ENCODE results near the gene DBNDD2. TPM values are rescaled to one million over a fixed set of nuclear protein-coding genes. Genes with fewer than 3 reads are reported as not detected.

Gene DBNDD2
- total and polyA plus RNA-seq, 2 donors: 8.7 to 54.2 TPM

DNA sequence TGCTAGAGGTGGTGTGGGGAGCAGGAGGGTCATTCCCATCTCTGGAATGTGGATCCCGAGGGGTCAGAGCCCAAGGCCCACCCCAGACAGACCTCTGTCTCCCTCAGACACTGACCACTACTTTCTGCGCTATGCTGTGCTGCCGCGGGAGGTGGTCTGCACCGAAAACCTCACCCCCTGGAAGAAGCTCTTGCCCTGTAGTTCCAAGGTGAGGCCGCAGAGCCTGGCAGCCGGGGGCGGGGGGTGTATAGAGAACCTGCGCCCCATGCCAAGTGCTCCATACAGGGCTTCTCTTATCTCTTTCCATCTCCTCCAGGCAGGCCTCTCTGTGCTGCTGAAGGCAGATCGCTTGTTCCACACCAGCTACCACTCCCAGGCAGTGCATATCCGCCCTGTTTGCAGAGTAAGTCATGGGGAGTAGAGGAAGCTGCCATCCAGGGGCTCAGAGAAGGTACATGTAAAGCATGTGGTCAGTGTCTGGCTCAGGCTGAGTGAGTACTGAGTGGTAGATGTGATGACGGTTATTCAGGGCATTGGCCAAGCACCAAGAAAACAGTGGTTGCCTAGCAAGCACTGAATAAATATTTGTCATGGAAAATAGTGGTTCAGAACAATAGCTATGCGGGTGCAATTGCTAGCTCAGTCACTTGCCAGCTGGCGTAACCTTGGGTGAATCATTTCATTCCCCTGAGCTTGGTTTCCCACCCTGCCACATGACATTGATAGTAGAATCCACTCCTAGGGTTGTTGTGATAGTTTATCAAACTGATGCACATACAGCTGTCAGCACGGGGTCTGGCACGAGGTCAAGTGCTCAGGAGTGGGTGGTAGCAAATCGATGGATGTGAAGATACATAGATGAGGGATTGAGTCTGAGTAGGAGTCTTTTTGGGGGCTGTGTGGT, 11.4 kb downstream of the DBNDD2 start:
- WGBS: 94% methylated on average over 17 of the region's 17 CpGs
- no peak overlapping the region for H3K4me3 ChIP-seq (ENCODE audit: low read length in 2 of 2)
- H3K27me3 ChIP-seq (ENCODE audit: control insufficient read depth in 2 of 2, insufficient read depth in 1 of 2, low read length in 1 of 2): no peaks in the 10 kb centered on the region
- H3K27ac ChIP-seq (ENCODE audit: low read depth in 1 of 2, low read length in 1 of 2): no peak overlapping the region
- peaks cover 42 to 49% of the 10 kb centered on the region in 2 donors for H3K36me3 ChIP-seq (ENCODE audit: control insufficient read depth in 2 of 2, insufficient read depth in 2 of 2, low read length in 1 of 2)
- no peak for DNase-seq (ENCODE audit: low read depth in 6 of 9, low spot score in 9 of 9)
- peaks cover 10% of the 10 kb centered on the region in 2 donors for H3K4me1 ChIP-seq (ENCODE audit: control insufficient read depth in 2 of 2, insufficient read depth in 2 of 2, low read length in 2 of 2)
- H3K9me3 ChIP-seq (ENCODE audit: control insufficient read depth in 2 of 2, insufficient read depth in 1 of 2, low read length in 1 of 2): no peaks in the 10 kb centered on the region

DNA sequence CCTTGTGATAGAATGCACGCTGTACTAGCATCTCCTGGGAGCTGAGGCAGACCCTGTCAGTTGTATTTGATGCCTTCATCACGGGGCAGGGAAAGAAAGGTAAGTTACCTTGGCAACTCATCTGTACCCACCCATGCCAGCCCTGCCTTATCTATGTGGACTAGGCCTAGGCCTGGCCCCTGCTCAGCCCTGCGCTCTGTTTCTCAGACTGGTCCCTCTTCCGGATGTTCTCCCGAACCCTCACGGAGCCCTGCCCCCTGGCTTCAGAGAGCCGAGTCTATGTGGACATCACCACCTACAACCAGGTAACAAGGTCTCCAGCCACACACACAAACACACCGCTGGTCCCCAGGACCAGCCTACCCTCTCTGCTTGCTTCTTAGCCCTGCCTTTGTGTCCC, 12.0 kb downstream of the DBNDD2 start:
- no peak overlapping the region for H3K4me3 ChIP-seq (ENCODE audit: low read length in 2 of 2)
- peaks cover 10% of the 10 kb centered on the region in 2 donors for H3K4me1 ChIP-seq (ENCODE audit: control insufficient read depth in 2 of 2, insufficient read depth in 2 of 2, low read length in 2 of 2)
- H3K27me3 ChIP-seq (ENCODE audit: control insufficient read depth in 2 of 2, insufficient read depth in 1 of 2, low read length in 1 of 2): no peaks in the 10 kb centered on the region
- H3K9me3 ChIP-seq (ENCODE audit: control insufficient read depth in 2 of 2, insufficient read depth in 1 of 2, low read length in 1 of 2): no peaks in the 10 kb centered on the region
- H3K36me3 ChIP-seq (ENCODE audit: control insufficient read depth in 2 of 2, insufficient read depth in 2 of 2, low read length in 1 of 2): peaks cover 46 to 51% of the 10 kb centered on the region in 2 donors
- H3K27ac ChIP-seq (ENCODE audit: low read depth in 1 of 2, low read length in 1 of 2): no peak overlapping the region
- WGBS: 99% methylated on average over 8 of the region's 8 CpGs
- no peak for DNase-seq (ENCODE audit: low read depth in 6 of 9, low spot score in 9 of 9)

GRCh38 chr20:45423700-45424099, 15.6 kb downstream of the DBNDD2 start:
- peaks cover 57 to 63% of the 10 kb centered on the region in 2 donors for H3K36me3 ChIP-seq (ENCODE audit: control insufficient read depth in 2 of 2, insufficient read depth in 2 of 2, low read length in 1 of 2)
- DNase-seq (ENCODE audit: low read depth in 6 of 9, low spot score in 9 of 9): no peak
- WGBS: 97% methylated on average over 2 of the region's 2 CpGs
- H3K9me3 ChIP-seq (ENCODE audit: control insufficient read depth in 2 of 2, insufficient read depth in 1 of 2, low read length in 1 of 2): no peaks in the 10 kb centered on the region
- H3K27me3 ChIP-seq (ENCODE audit: control insufficient read depth in 2 of 2, insufficient read depth in 1 of 2, low read length in 1 of 2): no peaks in the 10 kb centered on the region
- no peak overlapping the region for H3K27ac ChIP-seq (ENCODE audit: low read depth in 1 of 2, low read length in 1 of 2)
- no peak overlapping the region for H3K4me3 ChIP-seq (ENCODE audit: low read length in 2 of 2)
- no peaks in the 10 kb centered on the region for H3K4me1 ChIP-seq (ENCODE audit: control insufficient read depth in 2 of 2, insufficient read depth in 2 of 2, low read length in 2 of 2)

DNA sequence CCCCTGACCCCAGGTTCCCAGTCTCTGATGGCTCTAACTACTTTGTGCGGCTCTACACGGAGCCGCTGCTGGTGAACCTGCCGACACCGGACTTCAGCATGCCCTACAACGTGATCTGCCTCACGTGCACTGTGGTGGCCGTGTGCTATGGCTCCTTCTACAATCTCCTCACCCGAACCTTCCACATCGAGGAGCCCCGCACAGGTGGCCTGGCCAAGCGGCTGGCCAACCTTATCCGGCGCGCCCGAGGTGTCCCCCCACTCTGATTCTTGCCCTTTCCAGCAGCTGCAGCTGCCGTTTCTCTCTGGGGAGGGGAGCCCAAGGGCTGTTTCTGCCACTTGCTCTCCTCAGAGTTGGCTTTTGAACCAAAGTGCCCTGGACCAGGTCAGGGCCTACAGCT, 17.5 kb downstream of the DBNDD2 start:
- H3K27ac ChIP-seq (ENCODE audit: low read depth in 1 of 2, low read length in 1 of 2): no peak overlapping the region
- H3K4me3 ChIP-seq (ENCODE audit: low read length in 2 of 2): no peak overlapping the region
- H3K36me3 ChIP-seq (ENCODE audit: control insufficient read depth in 2 of 2, insufficient read depth in 2 of 2, low read length in 1 of 2): peaks cover 39 to 46% of the 10 kb centered on the region in 2 donors
- DNase-seq (ENCODE audit: low read depth in 6 of 9, low spot score in 9 of 9): no peak
- H3K9me3 ChIP-seq (ENCODE audit: control insufficient read depth in 2 of 2, insufficient read depth in 1 of 2, low read length in 1 of 2): no peaks in the 10 kb centered on the region
- WGBS: over 99% methylated on average over 17 of the region's 17 CpGs
- no peaks in the 10 kb centered on the region for H3K4me1 ChIP-seq (ENCODE audit: control insufficient read depth in 2 of 2, insufficient read depth in 2 of 2, low read length in 2 of 2)
- H3K27me3 ChIP-seq (ENCODE audit: control insufficient read depth in 2 of 2, insufficient read depth in 1 of 2, low read length in 1 of 2): no peaks in the 10 kb centered on the region

DNA sequence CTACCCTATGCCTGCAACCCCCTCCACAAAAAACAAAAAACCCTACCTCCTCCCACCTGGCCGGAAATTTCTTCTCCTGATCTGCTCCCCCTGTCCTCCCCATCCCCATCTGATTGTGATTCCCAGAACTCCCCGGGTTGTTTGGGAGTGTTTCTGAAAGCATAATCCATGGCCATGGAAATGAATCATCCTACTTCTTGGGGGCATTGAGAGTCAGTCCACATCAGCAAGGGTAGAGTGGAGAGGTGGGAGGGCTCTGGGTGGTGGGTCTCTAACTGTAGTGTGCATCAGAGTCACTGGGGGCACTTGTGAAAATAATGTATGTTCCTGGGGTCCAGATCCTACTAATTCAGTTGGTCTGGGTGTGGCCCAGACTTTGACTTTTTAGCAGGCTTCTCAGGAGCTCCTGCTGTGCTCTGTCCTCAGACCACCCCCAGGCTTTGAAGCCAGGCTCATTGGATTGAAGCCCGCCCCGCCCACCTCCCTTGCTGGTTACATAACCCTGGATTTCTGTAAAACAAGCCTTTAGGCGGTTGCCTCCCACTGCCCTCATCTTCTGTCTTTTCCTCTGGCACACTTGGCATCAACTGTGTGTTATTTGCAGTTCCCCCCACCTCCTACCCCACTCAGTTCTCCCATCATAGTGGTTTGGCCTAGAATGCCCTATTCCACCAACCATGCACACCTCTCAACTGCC, 18.4 kb downstream of the DBNDD2 start:
- Histone ChIP-seq H3K27ac (ENCODE audit: low read depth in 1 of 2, low read length in 1 of 2) (no peak overlapping the region), H3K36me3 (ENCODE audit: control insufficient read depth in 2 of 2, insufficient read depth in 2 of 2, low read length in 1 of 2) (peaks cover 30 to 37% of the 10 kb centered on the region in 2 donors), H3K4me1 (ENCODE audit: control insufficient read depth in 2 of 2, insufficient read depth in 2 of 2, low read length in 2 of 2) (no peaks in the 10 kb centered on the region), H3K9me3 (ENCODE audit: control insufficient read depth in 2 of 2, insufficient read depth in 1 of 2, low read length in 1 of 2) (no peaks in the 10 kb centered on the region), H3K27me3 (ENCODE audit: control insufficient read depth in 2 of 2, insufficient read depth in 1 of 2, low read length in 1 of 2) (no peaks in the 10 kb centered on the region), H3K4me3 (ENCODE audit: low read length in 2 of 2) (no peak overlapping the region)
- WGBS: 95% methylated on average over 5 of the region's 5 CpGs
- no peak for DNase-seq (ENCODE audit: low read depth in 6 of 9, low spot score in 9 of 9)

DNA sequence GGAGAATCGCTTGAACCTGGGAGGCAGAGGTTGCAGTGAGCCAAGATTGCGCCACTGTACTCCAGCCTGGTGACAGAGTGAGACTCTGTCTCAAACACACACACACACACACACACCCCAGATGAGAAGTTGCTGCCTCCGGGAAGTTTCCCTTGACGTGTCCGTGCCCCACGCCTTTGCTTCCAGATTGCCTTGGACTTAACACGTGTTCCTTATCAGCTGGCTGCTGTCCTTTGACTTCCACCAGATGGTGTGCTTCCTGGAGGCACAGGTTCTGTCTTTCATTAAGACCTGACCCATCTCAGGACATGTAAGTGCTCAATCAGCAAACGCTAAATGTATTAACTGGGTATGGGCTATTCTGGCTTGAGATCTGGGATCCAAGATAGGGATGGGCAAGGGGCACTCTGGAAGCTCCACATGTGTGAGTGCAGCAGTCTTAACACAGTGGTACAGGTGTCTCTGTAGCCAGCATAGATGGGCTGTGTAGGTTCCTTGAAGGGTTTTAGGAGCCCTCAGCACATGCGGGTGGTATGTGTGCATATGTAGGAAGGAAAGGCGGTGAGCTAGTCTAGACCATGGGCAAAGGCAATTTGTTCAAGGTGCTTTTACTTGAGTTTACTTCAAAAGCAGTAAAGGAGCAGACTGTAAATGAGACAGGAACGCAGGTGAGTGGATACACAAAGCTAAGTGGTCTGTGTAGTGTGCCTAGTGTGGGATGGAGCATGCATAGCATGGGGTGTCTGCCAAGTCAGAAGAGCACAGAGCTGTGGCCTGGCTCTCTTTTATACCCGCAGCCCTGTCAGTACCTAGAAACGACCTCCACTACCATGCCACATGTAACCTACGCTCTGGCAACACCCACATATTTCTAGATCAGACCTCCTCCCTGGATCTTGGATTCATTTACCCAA, 19.4 kb downstream of the DBNDD2 start:
- Histone ChIP-seq H3K4me3 (ENCODE audit: low read length in 2 of 2) (no peak overlapping the region), H3K4me1 (ENCODE audit: control insufficient read depth in 2 of 2, insufficient read depth in 2 of 2, low read length in 2 of 2) (peaks cover 5 to 6% of the 10 kb centered on the region in 2 donors), H3K36me3 (ENCODE audit: control insufficient read depth in 2 of 2, insufficient read depth in 2 of 2, low read length in 1 of 2) (peaks cover 25 to 32% of the 10 kb centered on the region in 2 donors), H3K27me3 (ENCODE audit: control insufficient read depth in 2 of 2, insufficient read depth in 1 of 2, low read length in 1 of 2) (no peaks in the 10 kb centered on the region), H3K9me3 (ENCODE audit: control insufficient read depth in 2 of 2, insufficient read depth in 1 of 2, low read length in 1 of 2) (no peaks in the 10 kb centered on the region), H3K27ac (ENCODE audit: low read depth in 1 of 2, low read length in 1 of 2) (no peak overlapping the region)
- no peak for DNase-seq (ENCODE audit: low read depth in 6 of 9, low spot score in 9 of 9)
- 95% methylated on average over 14 of the region's 14 CpGs for WGBS

- no peak for DNase-seq (ENCODE audit: low read depth in 6 of 9, low spot score in 9 of 9)
- no peak overlapping the region for H3K27ac ChIP-seq (ENCODE audit: low read depth in 1 of 2, low read length in 1 of 2)
- no peaks in the 10 kb centered on the region for H3K9me3 ChIP-seq (ENCODE audit: control insufficient read depth in 2 of 2, insufficient read depth in 1 of 2, low read length in 1 of 2)
- peaks cover 13 to 20% of the 10 kb centered on the region in 2 donors for H3K36me3 ChIP-seq (ENCODE audit: control insufficient read depth in 2 of 2, insufficient read depth in 2 of 2, low read length in 1 of 2)
- WGBS: 96% methylated on average over 2 of the region's 2 CpGs
- H3K27me3 ChIP-seq (ENCODE audit: control insufficient read depth in 2 of 2, insufficient read depth in 1 of 2, low read length in 1 of 2): no peaks in the 10 kb centered on the region
- no peak overlapping the region for H3K4me3 ChIP-seq (ENCODE audit: low read length in 2 of 2)
- H3K4me1 ChIP-seq (ENCODE audit: control insufficient read depth in 2 of 2, insufficient read depth in 2 of 2, low read length in 2 of 2): peaks cover 5 to 8% of the 10 kb centered on the region in 2 donors
These were observed 21.5 kb downstream of the DBNDD2 start for GRCh38 chr20:45429618-45430017.

DNA sequence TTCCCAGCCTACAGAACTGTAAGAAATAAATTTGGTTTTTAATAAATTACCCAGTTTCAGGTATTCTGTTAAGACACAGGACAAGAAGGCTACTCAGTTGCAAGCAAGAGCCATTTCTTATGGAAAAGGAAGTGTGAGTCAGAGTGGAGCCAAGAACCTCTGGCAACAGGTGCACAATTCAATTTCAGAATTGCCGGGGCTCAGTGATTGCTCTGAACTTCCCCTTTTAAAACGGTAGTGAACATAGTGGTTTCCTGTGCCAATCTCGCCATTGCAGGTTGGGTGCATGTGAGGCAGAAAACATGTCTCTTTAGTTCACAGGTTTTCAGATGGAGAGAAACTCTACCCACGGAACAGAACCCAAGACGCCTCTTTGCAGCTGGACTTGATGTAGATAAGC, 24.2 kb downstream of the DBNDD2 start:
- H3K36me3 ChIP-seq (ENCODE audit: control insufficient read depth in 2 of 2, insufficient read depth in 2 of 2, low read length in 1 of 2): peaks cover 0 to 4% of the 10 kb centered on the region in 2 donors
- no peaks in the 10 kb centered on the region for H3K9me3 ChIP-seq (ENCODE audit: control insufficient read depth in 2 of 2, insufficient read depth in 1 of 2, low read length in 1 of 2)
- no peak overlapping the region for H3K4me3 ChIP-seq (ENCODE audit: low read length in 2 of 2)
- no peaks in the 10 kb centered on the region for H3K27me3 ChIP-seq (ENCODE audit: control insufficient read depth in 2 of 2, insufficient read depth in 1 of 2, low read length in 1 of 2)
- peak in 2 of 9 donors; percentile 29 to 62 for DNase-seq (ENCODE audit: low read depth in 6 of 9, low spot score in 9 of 9)
- H3K27ac ChIP-seq (ENCODE audit: low read depth in 1 of 2, low read length in 1 of 2): no peak overlapping the region
- WGBS: 10% methylated on average over 5 of the region's 5 CpGs
- H3K4me1 ChIP-seq (ENCODE audit: control insufficient read depth in 2 of 2, insufficient read depth in 2 of 2, low read length in 2 of 2): peaks cover 5 to 12% of the 10 kb centered on the region in 2 donors
